Measurements from ENCODE around the gene CLEC2L.

DNA sequence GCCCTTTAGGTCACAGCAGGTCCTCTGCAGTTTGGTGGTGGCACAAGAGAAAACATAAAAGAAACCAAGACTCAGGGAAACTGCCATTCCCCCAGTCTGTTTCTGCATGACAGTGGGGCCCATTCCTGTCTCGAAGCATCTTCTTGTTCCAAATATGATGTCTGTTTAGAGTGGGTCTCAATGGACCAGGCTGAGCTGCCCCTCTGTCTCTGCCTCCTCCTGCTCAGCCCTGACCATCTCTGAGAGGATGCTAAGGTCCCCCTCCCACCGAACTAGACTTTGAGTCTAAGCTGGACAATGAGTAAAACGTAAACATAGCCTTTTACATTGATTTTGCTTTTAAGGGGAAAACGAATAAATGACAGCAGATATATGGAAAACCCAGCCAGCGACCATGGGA lies 40.4 kb downstream of the CLEC2L start:
- TF ChIP-seq, protein P1, sequence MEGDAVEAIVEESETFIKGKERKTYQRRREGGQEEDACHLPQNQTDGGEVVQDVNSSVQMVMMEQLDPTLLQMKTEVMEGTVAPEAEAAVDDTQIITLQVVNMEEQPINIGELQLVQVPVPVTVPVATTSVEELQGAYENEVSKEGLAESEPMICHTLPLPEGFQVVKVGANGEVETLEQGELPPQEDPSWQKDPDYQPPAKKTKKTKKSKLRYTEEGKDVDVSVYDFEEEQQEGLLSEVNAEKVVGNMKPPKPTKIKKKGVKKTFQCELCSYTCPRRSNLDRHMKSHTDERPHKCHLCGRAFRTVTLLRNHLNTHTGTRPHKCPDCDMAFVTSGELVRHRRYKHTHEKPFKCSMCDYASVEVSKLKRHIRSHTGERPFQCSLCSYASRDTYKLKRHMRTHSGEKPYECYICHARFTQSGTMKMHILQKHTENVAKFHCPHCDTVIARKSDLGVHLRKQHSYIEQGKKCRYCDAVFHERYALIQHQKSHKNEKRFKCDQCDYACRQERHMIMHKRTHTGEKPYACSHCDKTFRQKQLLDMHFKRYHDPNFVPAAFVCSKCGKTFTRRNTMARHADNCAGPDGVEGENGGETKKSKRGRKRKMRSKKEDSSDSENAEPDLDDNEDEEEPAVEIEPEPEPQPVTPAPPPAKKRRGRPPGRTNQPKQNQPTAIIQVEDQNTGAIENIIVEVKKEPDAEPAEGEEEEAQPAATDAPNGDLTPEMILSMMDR (conservative IDR thresholded peaks at IDR 0.05; ENCODE audit: low read depth, low read length): no peak
- no peak for TF ChIP-seq EZH2 (IDR thresholded peaks at IDR 0.05; ENCODE audit: borderline replicate concordance, low read depth, low read length, poor library complexity, severe bottlenecking)

Data from A673 (cell line).